ENCODE data around the gene DDX55. TPM values are rescaled to one million over a fixed set of nuclear protein-coding genes. Genes with fewer than 3 reads are reported as not detected.
"Not testable (repeated sequence)": the region's sequence is repeated elsewhere in the genome, so short reads cannot be mapped to it uniquely, and the experiment has no call there.

The DDX55 gene
- total and polyA plus RNA-seq, 3 experiments from 2014 or later: 21.1 to 53.4 (median 46.2) TPM

GRCh38 chr12:123573870-123574269 lies 28.0 kb upstream of the DDX55 start:
- no peaks in the 10 kb centered on the region for H3K9me3 Mint-ChIP-seq
- H3K4me1 Mint-ChIP-seq: peaks cover 0 to 3% (median 0%) of the 10 kb centered on the region in 3 donors
- no peak overlapping the region for H3K4me3 Mint-ChIP-seq
- ChIA-PET POLR2A (no interaction called here), CTCF (no interaction called here)
- peaks cover 10 to 12% of the 10 kb centered on the region in 2 donors for H3K27me3 Mint-ChIP-seq
- Histone ChIP-seq H3K27ac (ENCODE audit: low read depth, low read length) (no peak overlapping the region), H3K4me3 (ENCODE audit: low read length) (no peak overlapping the region), H3K4me1 (ENCODE audit: insufficient read depth, low read length) (no peaks in the 10 kb centered on the region), H3K9me3 (ENCODE audit: low read length) (no peaks in the 10 kb centered on the region), H3K36me3 (ENCODE audit: insufficient read depth, low read length) (no peaks in the 10 kb centered on the region), H3K27me3 (ENCODE audit: insufficient read depth, low read length, poor library complexity, severe bottlenecking) (no peaks in the 10 kb centered on the region)
- no peak for DNase-seq
- peak overlapping the region in 2 of 8 donors; percentile 4 to 20 for H3K27ac Mint-ChIP-seq
- peaks cover 0 to 3% (median 2%) of the 10 kb centered on the region in 3 donors for H3K36me3 Mint-ChIP-seq

DNA sequence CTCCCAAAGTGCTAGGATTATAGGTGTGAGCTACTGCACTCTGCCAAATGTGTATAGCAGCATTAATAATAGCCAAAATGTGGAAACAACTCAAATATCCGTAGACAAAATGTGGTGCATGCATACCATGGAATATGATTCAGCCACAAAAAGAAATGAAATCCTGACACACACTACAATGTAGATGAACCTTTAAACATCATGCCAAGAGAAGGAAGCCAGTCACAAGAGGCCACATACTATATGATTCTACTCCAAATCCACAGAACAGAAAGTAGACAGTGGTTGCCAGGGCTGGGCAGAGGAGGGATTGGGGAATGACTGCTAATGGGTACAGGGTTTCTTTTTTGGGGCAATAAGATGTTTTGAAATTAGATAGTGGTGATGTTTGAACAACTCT lies 25.3 kb upstream of the DDX55 start:
- POLR2A ChIA-PET: no interaction called here

GRCh38 chr12:123578243-123578642 lies 23.7 kb upstream of the DDX55 start:
- peaks cover 13% of the 10 kb centered on the region for H3K4me1 ChIP-seq (ENCODE audit: insufficient read depth, low read length)
- H3K4me3 ChIP-seq (ENCODE audit: low read length): no peak overlapping the region
- H3K36me3 ChIP-seq (ENCODE audit: insufficient read depth, low read length): no peaks in the 10 kb centered on the region
- no peaks in the 10 kb centered on the region for H3K27me3 Mint-ChIP-seq
- ChIA-PET CTCF (no interaction called here), POLR2A (no interaction called here)
- H3K27ac ChIP-seq (ENCODE audit: low read depth, low read length): no peak overlapping the region
- peaks cover 9 to 11% (median 10%) of the 10 kb centered on the region in 3 donors for H3K4me1 Mint-ChIP-seq
- peak overlapping the region in 1 of 7 donors; percentile 50 for H3K4me3 Mint-ChIP-seq
- H3K27ac Mint-ChIP-seq: peak overlapping the region in 2 of 8 donors; percentile 14 to 68
- H3K9me3 ChIP-seq (ENCODE audit: low read length): no peaks in the 10 kb centered on the region
- no peak for DNase-seq
- no peaks in the 10 kb centered on the region for H3K27me3 ChIP-seq (ENCODE audit: insufficient read depth, low read length, poor library complexity, severe bottlenecking)
- H3K9me3 Mint-ChIP-seq: no peaks in the 10 kb centered on the region
- peaks cover 0 to 5% (median 2%) of the 10 kb centered on the region in 3 donors for H3K36me3 Mint-ChIP-seq

More for the DNA sequence above, 25.3 kb upstream of the DDX55 start:
- H3K27ac ChIP-seq (ENCODE audit: low read depth, low read length): no peak overlapping the region
- Mint-ChIP-seq H3K9me3 (no peaks in the 10 kb centered on the region), H3K4me1 (no peaks in the 10 kb centered on the region), H3K27ac (peak overlapping the region in 2 of 8 donors; percentile 5 to 40), H3K27me3 (no peaks in the 10 kb centered on the region), H3K4me3 (peak overlapping the region in 1 of 7 donors; percentile 50), H3K36me3 (peaks cover 0 to 3% (median 2%) of the 10 kb centered on the region in 3 donors)
- CTCF ChIA-PET: no interaction called here
- no peak overlapping the region for H3K4me3 ChIP-seq (ENCODE audit: low read length)
- H3K27me3 ChIP-seq (ENCODE audit: insufficient read depth, low read length, poor library complexity, severe bottlenecking): no peaks in the 10 kb centered on the region
- H3K4me1 ChIP-seq (ENCODE audit: insufficient read depth, low read length): no peaks in the 10 kb centered on the region
- no peak for DNase-seq
- no peaks in the 10 kb centered on the region for H3K36me3 ChIP-seq (ENCODE audit: insufficient read depth, low read length)
- no peaks in the 10 kb centered on the region for H3K9me3 ChIP-seq (ENCODE audit: low read length)

- POLR2A ChIA-PET; DNase-seq; CTCF ChIA-PET; H3K4me3 Mint-ChIP-seq; H3K27ac ChIP-seq (ENCODE audit: low read depth, low read length); H3K9me3 ChIP-seq (ENCODE audit: low read length); H3K36me3 Mint-ChIP-seq; H3K4me3 ChIP-seq (ENCODE audit: low read length); H3K9me3 Mint-ChIP-seq; H3K27me3 Mint-ChIP-seq; H3K27me3 ChIP-seq (ENCODE audit: insufficient read depth, low read length, poor library complexity, severe bottlenecking); H3K36me3 ChIP-seq (ENCODE audit: insufficient read depth, low read length): not testable (repeated sequence)
- Mint-ChIP-seq H3K27ac (peak overlapping the region in 1 of 8 donors; percentile 14), H3K4me1 (peaks cover 9 to 14% (median 10%) of the 10 kb centered on the region in 3 donors)
- H3K4me1 ChIP-seq (ENCODE audit: insufficient read depth, low read length): peaks cover 15% of the 10 kb centered on the region
Measured at GRCh38 chr12:123578829-123579228, 23.1 kb upstream of the DDX55 start.

DNA sequence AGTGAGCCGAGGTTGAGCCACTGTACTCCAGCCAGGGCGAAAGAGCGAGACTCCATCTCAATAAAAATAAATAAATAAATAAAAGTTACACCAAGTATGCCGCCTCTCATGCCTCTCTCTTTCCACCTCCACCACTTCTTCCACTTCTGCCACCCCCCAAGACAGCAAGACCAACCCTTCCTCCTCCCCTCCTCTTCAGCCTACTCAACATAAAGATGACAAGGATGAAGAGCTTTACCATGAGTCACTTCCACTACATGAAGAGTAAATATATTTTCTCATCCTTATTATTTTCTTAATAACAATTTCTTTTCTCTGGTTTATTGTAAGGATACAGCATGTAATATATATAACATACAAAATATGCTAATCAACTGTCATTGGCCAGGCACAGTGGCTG lies 21.1 kb upstream of the DDX55 start:
- peaks cover 20 to 23% (median 21%) of the 10 kb centered on the region in 3 donors for H3K4me1 Mint-ChIP-seq
- Histone ChIP-seq H3K27ac (ENCODE audit: low read depth, low read length) (no peak overlapping the region), H3K9me3 (ENCODE audit: low read length) (no peaks in the 10 kb centered on the region), H3K4me1 (ENCODE audit: insufficient read depth, low read length) (peaks cover 24% of the 10 kb centered on the region), H3K27me3 (ENCODE audit: insufficient read depth, low read length, poor library complexity, severe bottlenecking) (no peaks in the 10 kb centered on the region), H3K4me3 (ENCODE audit: low read length) (no peak overlapping the region), H3K36me3 (ENCODE audit: insufficient read depth, low read length) (no peaks in the 10 kb centered on the region)
- no peak for DNase-seq
- peaks cover 0 to 17% (median 2%) of the 10 kb centered on the region in 3 donors for H3K36me3 Mint-ChIP-seq
- ChIA-PET CTCF (interaction anchor here (1.7 kb wide), 1 partner anchor 311 kb away, joined by 6 read pairs; no protein-coding TSS in a partner anchor), POLR2A (interaction anchor here (0.6 kb wide), 1 partner anchor 1083 kb away, joined by 8 read pairs; no protein-coding TSS in a partner anchor)
- H3K9me3 Mint-ChIP-seq: no peaks in the 10 kb centered on the region
- peak overlapping the region in 1 of 8 donors; percentile 69 for H3K27ac Mint-ChIP-seq
- no peaks in the 10 kb centered on the region for H3K27me3 Mint-ChIP-seq
- H3K4me3 Mint-ChIP-seq: peak overlapping the region in 2 of 7 donors; percentile 63 to 99

DNA sequence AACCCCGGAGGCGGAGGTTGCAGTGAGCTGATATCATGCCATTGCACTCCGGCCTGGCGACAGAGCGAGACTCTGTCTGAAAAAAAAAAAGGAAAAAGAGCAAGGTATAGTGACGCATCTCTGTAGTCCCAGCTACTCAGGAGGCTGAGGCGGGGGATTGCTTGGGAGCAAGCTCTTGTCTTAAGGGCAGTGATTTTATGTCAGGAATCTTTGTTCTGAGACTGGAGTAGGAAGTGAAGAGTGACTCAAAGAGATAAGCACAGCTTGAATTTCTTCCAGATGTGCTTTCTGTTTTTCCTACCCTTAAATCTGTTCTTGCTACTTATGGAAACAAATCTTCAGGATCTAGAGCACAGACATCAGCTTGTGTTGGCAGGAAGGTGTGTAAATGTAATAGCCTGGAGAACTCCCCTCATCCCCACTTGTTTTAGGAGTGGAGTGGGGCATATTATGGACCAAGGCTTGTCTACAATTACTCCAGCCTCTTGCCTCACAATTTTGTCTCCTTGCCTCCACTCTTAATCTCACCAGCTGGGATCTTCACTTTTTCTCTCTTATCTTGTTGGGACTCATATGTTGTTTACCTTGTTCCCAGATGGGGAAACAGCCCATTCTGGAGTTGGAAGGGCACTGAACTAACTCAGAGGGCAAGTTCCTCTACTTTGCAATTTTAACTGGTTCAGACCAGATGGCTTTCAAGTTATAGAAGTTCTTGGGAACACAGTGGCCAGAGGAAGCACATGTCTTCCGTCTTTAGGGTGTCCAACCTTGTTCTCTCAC lies 10.0 kb upstream of the DDX55 start:
- peaks cover 27 to 57% (median 48%) of the 10 kb centered on the region in 3 donors for H3K4me1 Mint-ChIP-seq
- POLR2A ChIA-PET: no interaction called here
- H3K27ac Mint-ChIP-seq: peak overlapping the region in 5 of 8 donors; percentile 4 to 87 (median 56)
- peaks cover 0 to 77% (median 16%) of the 10 kb centered on the region in 3 donors for H3K36me3 Mint-ChIP-seq
- Histone ChIP-seq H3K9me3 (ENCODE audit: low read length) (no peaks in the 10 kb centered on the region), H3K4me3 (ENCODE audit: low read length) (no peak overlapping the region), H3K4me1 (ENCODE audit: insufficient read depth, low read length) (peaks cover 21% of the 10 kb centered on the region), H3K36me3 (ENCODE audit: insufficient read depth, low read length) (peaks cover 59% of the 10 kb centered on the region), H3K27ac (ENCODE audit: low read depth, low read length) (no peak overlapping the region), H3K27me3 (ENCODE audit: insufficient read depth, low read length, poor library complexity, severe bottlenecking) (no peaks in the 10 kb centered on the region)
- H3K27me3 Mint-ChIP-seq: no peaks in the 10 kb centered on the region
- DNase-seq: no peak
- no peaks in the 10 kb centered on the region for H3K9me3 Mint-ChIP-seq
- CTCF ChIA-PET: interaction anchor here (1.7 to 2.9 kb wide), 2 partner anchors 9 to 10 kb away, joined by 6 to 8 read pairs; partner anchors contain the start of gene DDX55
- peak overlapping the region in 1 of 7 donors; percentile 65 for H3K4me3 Mint-ChIP-seq

DNA sequence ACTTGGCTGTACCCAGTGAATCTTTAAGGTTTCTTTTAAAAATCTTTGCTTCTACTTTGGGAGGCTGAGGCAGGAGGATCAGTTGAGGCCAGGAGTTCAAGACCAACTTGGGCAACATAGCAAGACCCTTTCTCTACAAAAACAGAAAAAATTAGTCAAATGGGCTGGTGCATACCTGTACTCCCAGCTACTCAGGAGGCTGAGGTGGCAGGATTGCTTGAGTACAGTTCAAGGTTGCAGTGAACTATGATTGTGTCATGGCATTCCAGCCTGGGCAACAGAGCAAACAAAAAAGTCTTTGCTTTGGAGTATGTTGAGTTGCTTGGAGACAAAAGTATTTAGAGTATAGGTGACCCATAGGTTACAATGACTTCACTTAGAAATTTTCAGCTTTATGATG lies 6.2 kb upstream of the DDX55 start:
- Mint-ChIP-seq H3K4me3 (no peak overlapping the region), H3K27me3 (no peaks in the 10 kb centered on the region), H3K36me3 (peaks cover 0 to 63% (median 9%) of the 10 kb centered on the region in 3 donors), H3K4me1 (peaks cover 12 to 34% (median 30%) of the 10 kb centered on the region in 3 donors), H3K9me3 (no peaks in the 10 kb centered on the region), H3K27ac (peak overlapping the region in 4 of 8 donors; percentile 21 to 72 (median 38))
- Histone ChIP-seq H3K27ac (ENCODE audit: low read depth, low read length) (no peak overlapping the region), H3K36me3 (ENCODE audit: insufficient read depth, low read length) (peaks cover 41% of the 10 kb centered on the region), H3K9me3 (ENCODE audit: low read length) (no peaks in the 10 kb centered on the region), H3K4me3 (ENCODE audit: low read length) (no peak overlapping the region), H3K27me3 (ENCODE audit: insufficient read depth, low read length, poor library complexity, severe bottlenecking) (no peaks in the 10 kb centered on the region), H3K4me1 (ENCODE audit: insufficient read depth, low read length) (no peaks in the 10 kb centered on the region)
- POLR2A ChIA-PET: interaction anchor here (0.6 kb wide), 1 partner anchor 119 kb away, joined by 8 read pairs; no protein-coding TSS in a partner anchor
- CTCF ChIA-PET: no interaction called here
- DNase-seq: no peak

DNA sequence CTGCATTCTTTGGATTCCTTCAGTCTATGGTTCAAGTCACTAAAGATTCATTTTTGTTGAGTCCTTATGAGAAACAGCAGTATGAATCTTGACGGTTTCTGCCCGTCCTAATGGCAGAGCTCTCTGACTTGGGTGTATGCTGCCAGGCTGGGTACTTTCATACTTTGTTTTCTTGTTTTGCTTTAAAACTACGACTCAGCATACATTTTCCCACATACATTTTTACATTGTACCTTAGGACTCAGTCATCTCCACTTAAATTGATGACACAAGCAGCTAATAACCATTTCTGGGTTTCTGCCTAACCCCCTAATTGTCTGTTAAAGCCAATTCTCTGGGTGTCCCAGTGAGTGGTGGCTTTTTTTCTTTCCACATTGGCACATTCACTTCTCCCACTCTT lies 4.8 kb upstream of the DDX55 start:
- ChIA-PET POLR2A (no interaction called here), CTCF (interaction anchor here (1.2 kb wide), 1 partner anchor 14 kb away, joined by 3 read pairs; no protein-coding TSS in a partner anchor)
- Histone ChIP-seq H3K4me3 (ENCODE audit: low read length) (no peak overlapping the region), H3K27ac (ENCODE audit: low read depth, low read length) (no peak overlapping the region), H3K27me3 (ENCODE audit: insufficient read depth, low read length, poor library complexity, severe bottlenecking) (no peaks in the 10 kb centered on the region), H3K9me3 (ENCODE audit: low read length) (no peaks in the 10 kb centered on the region), H3K4me1 (ENCODE audit: insufficient read depth, low read length) (no peaks in the 10 kb centered on the region), H3K36me3 (ENCODE audit: insufficient read depth, low read length) (peaks cover 29% of the 10 kb centered on the region)
- Mint-ChIP-seq H3K9me3 (no peaks in the 10 kb centered on the region), H3K27ac (peak overlapping the region in 2 of 8 donors; percentile 3 to 6), H3K4me1 (peaks cover 13 to 37% (median 23%) of the 10 kb centered on the region in 3 donors), H3K27me3 (no peaks in the 10 kb centered on the region), H3K36me3 (peaks cover 0 to 58% (median 7%) of the 10 kb centered on the region in 3 donors), H3K4me3 (no peak overlapping the region)
- no peak for DNase-seq

All from CD8-positive, alpha-beta memory T cell (primary cell).